MCF 10A (cell line): ENCODE data around the gene CIPC. TPM values are rescaled to one million over a fixed set of nuclear protein-coding genes. Genes with fewer than 3 reads are reported as not detected.
A peak's percentile ranks its signal among the peaks of the same experiment; 100 is the strongest.

Experiments used
- BruUV-seq: library from RNA; stranded (reverse); fragments of 400-500 nt; replicated peaks from 2 replicates; lab custom pipeline; 2021; lab: Mats Ljungman, UMichigan
- CTCF ChIA-PET: fragments of 300-600 bp; sonication (Branson Sonifier 250); formaldehyde crosslinking; extraction: SDS; loops from one replicate; lab custom pipeline; 2021; ENCODE audit warnings: antibody characterized with exemption, inconsistent platforms; lab: Yijun Ruan, JAX
- POLR2A ChIA-PET: fragments of 300-600, 350-650 bp; sonication (Branson Sonifier 250); formaldehyde crosslinking; extraction: SDS; loops from one replicate; lab custom pipeline; 2020; ENCODE audit warnings: antibody characterized with exemption, inconsistent platforms; lab: Yijun Ruan, JAX
- DNase-seq: peaks from one replicate; pipeline ENCODE4 v3.0.0-alpha.2; 2018; ENCODE audit not compliant: unreplicated experiment
- H3K27ac Mint-ChIP-seq: one replicate; pipeline ENCODE4 v1.8.0; 2022; ENCODE audit warnings: mild to moderate bottlenecking, low read depth, mixed read lengths; ENCODE audit not compliant: unreplicated experiment
- H3K27me3 Mint-ChIP-seq: one replicate; pipeline ENCODE4 v1.8.0; 2022; ENCODE audit warnings: mixed read lengths; ENCODE audit not compliant: insufficient read depth, unreplicated experiment
- H3K36me3 Mint-ChIP-seq: one replicate; pipeline ENCODE4 v1.8.0; 2022; ENCODE audit warnings: mild to moderate bottlenecking, moderate library complexity, mixed read lengths; ENCODE audit not compliant: insufficient read depth, unreplicated experiment
- H3K4me1 Mint-ChIP-seq: one replicate; pipeline ENCODE4 v1.8.0; 2022; ENCODE audit warnings: mixed read lengths; ENCODE audit not compliant: insufficient read depth, unreplicated experiment
- H3K4me3 Mint-ChIP-seq: one replicate; pipeline ENCODE4 v1.8.0; 2022; ENCODE audit warnings: mild to moderate bottlenecking, moderate library complexity, mixed read lengths; ENCODE audit not compliant: unreplicated experiment
- H3K9me3 Mint-ChIP-seq: one replicate; pipeline ENCODE4 v1.8.0; 2022; ENCODE audit warnings: mixed read lengths; ENCODE audit not compliant: unreplicated experiment
- intact Hi-C: fragments of 100-400 bp; cut with micrococcal nuclease; formaldehyde crosslinking; loops from 2 replicates; pipeline ENCODE4 v1.14.1; 2022
- total RNA-seq: library from RNA; stranded (reverse); gene quantifications from 2 replicates; pipeline ENCODE4 v1.2.3, GENCODE V29; 2022
- TF ChIP-seq, protein P1 (sequence below): fragments of 200-600 bp; IDR thresholded peaks from one replicate; pipeline ENCODE4 v1.8.0; 2022; ENCODE audit warnings: antibody characterized with exemption, mild to moderate bottlenecking; ENCODE audit not compliant: unreplicated experiment

The CIPC gene
- total RNA-seq, 1 experiment from 2014 or later: 9.7 TPM

- CTCF ChIA-PET: interaction anchor here (0.8 to 3.3 kb wide), 11 partner anchors 13 to 249 kb away, joined by 3 to 18 read pairs (median 5); partner anchors contain the start of gene CIPC
These were observed 25.6 kb downstream of the CIPC start for GRCh38 chr14:77123381-77124325.

DNA sequence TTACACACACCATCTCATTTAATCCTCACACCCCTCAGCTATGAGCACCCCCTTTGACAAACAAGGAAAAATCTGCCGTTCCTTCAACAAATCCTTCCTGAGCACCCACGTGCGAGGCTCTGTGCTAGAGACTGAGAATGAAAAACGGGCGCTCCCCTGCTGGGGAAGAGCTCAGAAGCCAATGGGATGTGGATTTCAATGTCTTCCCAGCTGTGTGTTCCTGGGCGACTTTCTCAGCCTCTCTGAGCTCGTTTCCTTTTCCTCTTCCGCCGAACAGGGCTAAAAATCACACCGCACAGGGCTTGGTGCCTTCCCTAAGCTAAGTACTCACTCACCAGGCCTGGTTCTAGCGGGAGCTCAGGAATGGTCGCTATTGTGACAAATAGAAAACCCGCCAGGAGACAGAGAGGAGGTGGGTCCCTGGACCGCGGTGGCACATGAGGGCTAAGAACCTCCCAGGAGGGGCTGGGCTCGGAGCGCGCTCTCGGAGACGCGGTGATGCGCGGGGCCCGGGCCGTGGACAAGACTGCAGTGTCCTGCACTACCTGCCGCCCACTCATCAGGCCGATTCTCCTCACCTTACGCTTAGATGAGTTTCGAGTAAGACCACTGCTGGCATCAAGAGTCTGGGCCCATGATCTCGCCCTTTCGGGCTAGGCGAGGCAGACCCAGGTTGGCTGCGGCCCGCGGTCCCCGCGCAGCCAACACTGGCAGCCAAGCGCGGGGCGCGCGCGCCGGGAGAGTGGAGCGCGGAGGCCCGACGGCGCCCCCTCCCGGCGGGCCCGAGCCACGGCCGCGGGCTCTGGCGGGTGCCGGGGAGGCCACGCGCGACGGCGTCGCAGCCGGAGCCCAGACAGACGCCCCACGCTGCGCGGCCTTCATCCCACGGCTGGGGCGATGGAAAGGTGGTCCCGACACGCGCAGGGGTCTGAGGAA, 26.6 kb downstream of the CIPC start:
- POLR2A ChIA-PET: interaction anchor here (1.0 to 4.2 kb wide), 11 partner anchors 9 to 197 kb away, joined by 3 to 54 read pairs (median 4); partner anchors contain the start of genes CIPC and GSTZ1
- Mint-ChIP-seq H3K4me1 (peaks cover 33% of the 10 kb centered on the region), H3K4me3 (no peak overlapping the region), H3K36me3 (peaks cover 30% of the 10 kb centered on the region), H3K27me3 (no peaks in the 10 kb centered on the region), H3K27ac (no peak overlapping the region), H3K9me3 (no peaks in the 10 kb centered on the region)
- BruUV-seq: no TSS peak
- TF ChIP-seq, protein P1, sequence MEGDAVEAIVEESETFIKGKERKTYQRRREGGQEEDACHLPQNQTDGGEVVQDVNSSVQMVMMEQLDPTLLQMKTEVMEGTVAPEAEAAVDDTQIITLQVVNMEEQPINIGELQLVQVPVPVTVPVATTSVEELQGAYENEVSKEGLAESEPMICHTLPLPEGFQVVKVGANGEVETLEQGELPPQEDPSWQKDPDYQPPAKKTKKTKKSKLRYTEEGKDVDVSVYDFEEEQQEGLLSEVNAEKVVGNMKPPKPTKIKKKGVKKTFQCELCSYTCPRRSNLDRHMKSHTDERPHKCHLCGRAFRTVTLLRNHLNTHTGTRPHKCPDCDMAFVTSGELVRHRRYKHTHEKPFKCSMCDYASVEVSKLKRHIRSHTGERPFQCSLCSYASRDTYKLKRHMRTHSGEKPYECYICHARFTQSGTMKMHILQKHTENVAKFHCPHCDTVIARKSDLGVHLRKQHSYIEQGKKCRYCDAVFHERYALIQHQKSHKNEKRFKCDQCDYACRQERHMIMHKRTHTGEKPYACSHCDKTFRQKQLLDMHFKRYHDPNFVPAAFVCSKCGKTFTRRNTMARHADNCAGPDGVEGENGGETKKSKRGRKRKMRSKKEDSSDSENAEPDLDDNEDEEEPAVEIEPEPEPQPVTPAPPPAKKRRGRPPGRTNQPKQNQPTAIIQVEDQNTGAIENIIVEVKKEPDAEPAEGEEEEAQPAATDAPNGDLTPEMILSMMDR: no peak
- intact Hi-C loops: no loop called here
- no peak for DNase-seq
- CTCF ChIA-PET: interaction anchor here (1.0 to 3.3 kb wide), 9 partner anchors 16 to 250 kb away, joined by 3 to 18 read pairs (median 6); partner anchors contain the start of gene CIPC

More at GRCh38 chr14:77123381-77124325, 25.6 kb downstream of the CIPC start:
- H3K36me3 Mint-ChIP-seq: peaks cover 40% of the 10 kb centered on the region
- no peaks in the 10 kb centered on the region for H3K9me3 Mint-ChIP-seq
- H3K27me3 Mint-ChIP-seq: no peaks in the 10 kb centered on the region
- intact Hi-C loops: no loop called here
- H3K27ac Mint-ChIP-seq: peak overlapping the region; percentile 71
- TF ChIP-seq, protein P1: no peak
- POLR2A ChIA-PET: interaction anchor here (0.6 to 4.2 kb wide), 20 partner anchors 8 to 466 kb away, joined by 3 to 54 read pairs (median 6); partner anchors contain the start of genes CIPC and GSTZ1
- no peak overlapping the region for H3K4me3 Mint-ChIP-seq
- no TSS peak for BruUV-seq
- peaks cover 32% of the 10 kb centered on the region for H3K4me1 Mint-ChIP-seq
- DNase-seq: peak; percentile 94

GRCh38 chr14:77125281-77125801, 27.3 kb downstream of the CIPC start:
- ChIA-PET POLR2A (no interaction called here), CTCF (interaction anchor here (1.5 kb wide), 1 partner anchor 9 kb away, joined by 7 read pairs; no protein-coding TSS in a partner anchor)
- Mint-ChIP-seq H3K4me1 (peaks cover 33% of the 10 kb centered on the region), H3K27me3 (no peaks in the 10 kb centered on the region), H3K36me3 (peaks cover 23% of the 10 kb centered on the region), H3K4me3 (no peak overlapping the region), H3K27ac (no peak overlapping the region), H3K9me3 (no peaks in the 10 kb centered on the region)
- intact Hi-C loops: no loop called here
- TF ChIP-seq, protein P1: no peak
- DNase-seq: no peak
- no TSS peak for BruUV-seq
